IMR-90 (cell line): ENCODE results near the gene ACCSL. TPM values are rescaled to one million over a fixed set of nuclear protein-coding genes. Genes with fewer than 3 reads are reported as not detected.

Experiments
- ATAC-seq: fragments of 200-7000 bp; cut with Tn5 transposase; 2 replicates; pipeline ENCODE4 v1.9.1; 2020; ENCODE audit warnings: low read depth, mild to moderate bottlenecking, moderate library complexity
- BruUV-seq: library from RNA; stranded (reverse); fragments of 400-500 nt; replicated peaks from 2 replicates; lab custom pipeline; 2021; lab: Mats Ljungman, UMichigan
- CTCF ChIA-PET: fragments of 300-600 bp; formaldehyde crosslinking; extraction: SDS; loops from one replicate; lab custom pipeline; 2021; ENCODE audit warnings: antibody characterized with exemption; lab: Yijun Ruan, JAX
- POLR2A ChIA-PET: fragments of 300-600 bp; sonication (Branson Sonifier 250); formaldehyde crosslinking; loops from one replicate; lab custom pipeline; 2022; ENCODE audit warnings: antibody characterized with exemption; ENCODE audit not compliant: unreplicated experiment; lab: Charles Lee
- DNase-seq: peaks from one replicate; pipeline ENCODE4 v3.0.0; 2013
- H2AFZ ChIP-seq: replicated peaks from 2 replicates; pipeline ENCODE3; 2013; ENCODE audit warnings: low read length, mild to moderate bottlenecking; ENCODE audit not compliant: poor library complexity
- H2AK5ac ChIP-seq: 2 replicates; pipeline ENCODE4 v1.6.1; 2013; ENCODE audit warnings: low read depth, low read length, inconsistent platforms
- H2AK9ac ChIP-seq: replicated peaks from 2 replicates; pipeline ENCODE3; 2013; ENCODE audit warnings: mild to moderate bottlenecking, low read depth, low read length, moderate library complexity; ENCODE audit not compliant: poor library complexity
- H2BK120ac ChIP-seq: 2 replicates; pipeline ENCODE4 v1.6.1; 2013; ENCODE audit warnings: low read depth, low read length, inconsistent platforms
- H2BK15ac ChIP-seq: 3 replicates; pipeline ENCODE4 v1.6.1; 2013; ENCODE audit warnings: low read depth, low read length, inconsistent platforms
- H2BK20ac ChIP-seq: 2 replicates; pipeline ENCODE4 v1.6.1; 2013; ENCODE audit warnings: low read depth, mild to moderate bottlenecking, inconsistent platforms, low read length, moderate library complexity
- H2BK5ac ChIP-seq: 2 replicates; pipeline ENCODE4 v1.6.1; 2013; ENCODE audit warnings: mild to moderate bottlenecking, low read depth, low read length, inconsistent platforms; ENCODE audit not compliant: poor library complexity, severe bottlenecking
- H3K14ac ChIP-seq: replicated peaks from 2 replicates; pipeline ENCODE4 v1.6.1; 2013; ENCODE audit warnings: low read depth, low read length, inconsistent platforms
- H3K18ac ChIP-seq: 2 replicates; pipeline ENCODE4 v1.6.1; 2013; ENCODE audit warnings: low read depth, low read length, control low read depth
- H3K23ac ChIP-seq: 2 replicates; pipeline ENCODE4 v1.6.1; 2013; ENCODE audit warnings: low read depth, low read length, inconsistent platforms
- H3K27ac ChIP-seq: 2 replicates; pipeline ENCODE4 v1.5.1; 2013; ENCODE audit warnings: mild to moderate bottlenecking, control low read depth, low read length; ENCODE audit not compliant: insufficient read depth
- H3K27me3 ChIP-seq: 2 replicates; pipeline ENCODE4 v1.6.1; 2013; ENCODE audit warnings: low read length; ENCODE audit not compliant: control insufficient read depth, insufficient read depth
- H3K36me3 ChIP-seq: 2 replicates; pipeline ENCODE4 v1.6.1; 2013; ENCODE audit warnings: low read length, mixed read lengths; ENCODE audit not compliant: control insufficient read depth, insufficient read depth
- H3K4ac ChIP-seq: 2 replicates; pipeline ENCODE4 v1.6.1; 2013; ENCODE audit warnings: low read depth, low read length, inconsistent platforms
- H3K4me1 ChIP-seq: 2 replicates; pipeline ENCODE4 v1.6.1; 2013; ENCODE audit warnings: low read length, mixed read lengths; ENCODE audit not compliant: control insufficient read depth, insufficient read depth
- H3K4me2 ChIP-seq: 2 replicates; pipeline ENCODE4 v1.6.1; 2013; ENCODE audit warnings: low read depth, mild to moderate bottlenecking, control low read depth, low read length, moderate library complexity
- H3K4me3 ChIP-seq: 2 replicates; pipeline ENCODE4 v1.5.1; 2013; ENCODE audit warnings: low read depth, mild to moderate bottlenecking, control low read depth, low read length, moderate library complexity; ENCODE audit not compliant: insufficient read depth
- H3K56ac ChIP-seq: 2 replicates; pipeline ENCODE4 v1.6.1; 2013; ENCODE audit warnings: low read length, inconsistent platforms; ENCODE audit not compliant: insufficient read depth; ENCODE audit errors: extremely low read depth
- H3K79me1 ChIP-seq, 2 experiments: 2 replicates each; pipeline ENCODE4 v1.6.1; 2013; ENCODE audit warnings: low read length in 2 of 2, inconsistent platforms in 1 of 2, low read depth in 1 of 2
- H3K9ac ChIP-seq: 2 replicates; pipeline ENCODE4 v1.6.1; 2013; ENCODE audit warnings: low read depth, low read length, control low read depth
- H3K9me1 ChIP-seq: 2 replicates; pipeline ENCODE4 v1.6.1; 2013; ENCODE audit warnings: low read length, inconsistent platforms; ENCODE audit not compliant: insufficient read depth
- H3K9me3 ChIP-seq: 2 replicates; pipeline ENCODE4 v1.6.1; 2013; ENCODE audit warnings: low read length; ENCODE audit not compliant: control insufficient read depth, insufficient read depth
- H4K20me1 ChIP-seq: 2 replicates; pipeline ENCODE4 v1.6.1; 2013; ENCODE audit warnings: low read length, inconsistent platforms; ENCODE audit not compliant: insufficient read depth
- H4K5ac ChIP-seq: 2 replicates; pipeline ENCODE4 v1.6.1; 2013; ENCODE audit warnings: mild to moderate bottlenecking, low read depth, low read length, control low read depth
- H4K8ac ChIP-seq, 2 experiments: 2 replicates each; pipeline ENCODE4 v1.6.1; 2013; ENCODE audit warnings: low read depth in 2 of 2, low read length in 2 of 2, control low read depth in 1 of 2, inconsistent platforms in 1 of 2
- H4K91ac ChIP-seq: 2 replicates; pipeline ENCODE4 v1.6.1; 2013; ENCODE audit warnings: low read depth, low read length, inconsistent platforms; ENCODE audit not compliant: insufficient read depth
- BHLHE40 ChIP-seq: fragments of 150-350 bp; IDR thresholded peaks from 2 replicates; pipeline ENCODE4 v1.6.1; 2016; ENCODE audit warnings: mild to moderate bottlenecking, low read depth, low read length
- CEBPB ChIP-seq: IDR thresholded peaks from 2 replicates; pipeline ENCODE4 v1.6.1; 2012; ENCODE audit warnings: low read depth, low read length, improper control_type of control experiment
- CHD1 ChIP-seq: IDR thresholded peaks from 2 replicates; pipeline ENCODE4 v1.6.1; 2012; ENCODE audit warnings: low read depth, low read length, improper control_type of control experiment
- ELK1 ChIP-seq: fragments of 150-350 bp; IDR thresholded peaks from 2 replicates; pipeline ENCODE4 v1.6.1; 2016; ENCODE audit warnings: low read depth, mild to moderate bottlenecking, low read length, moderate library complexity, borderline replicate concordance
- MAFK ChIP-seq: IDR thresholded peaks from 2 replicates; pipeline ENCODE4 v1.6.1; 2012; ENCODE audit warnings: low read depth, low read length, improper control_type of control experiment
- MAZ ChIP-seq: IDR thresholded peaks from 2 replicates; pipeline ENCODE4 v1.6.1; 2012; ENCODE audit warnings: low read depth, mild to moderate bottlenecking, low read length, improper control_type of control experiment, moderate library complexity, borderline replicate concordance
- NFE2L2 ChIP-seq: fragments of 150-350 bp; IDR thresholded peaks from 2 replicates; pipeline ENCODE4 v1.6.1; 2016; ENCODE audit warnings: low read depth, mild to moderate bottlenecking, low read length
- RAD21 ChIP-seq: IDR thresholded peaks from 2 replicates; pipeline ENCODE4 v1.6.1; 2012; ENCODE audit warnings: low read length, improper control_type of control experiment
- SMC3 ChIP-seq: fragments of 150-350 bp; IDR thresholded peaks from 2 replicates; pipeline ENCODE4 v1.6.1; 2016; ENCODE audit warnings: low read depth, mild to moderate bottlenecking, antibody characterized with exemption, low read length, moderate library complexity
- USF2 ChIP-seq: fragments of 150-350 bp; IDR thresholded peaks from 2 replicates; pipeline ENCODE4 v1.6.1; 2017; ENCODE audit warnings: mild to moderate bottlenecking, antibody characterized with exemption, low read length, low read depth
- WGBS, 2 experiments: methylation state at CpG; one replicate each; pipeline versions ENCODE4 v1.1.5 to v1.1.7; 2013; ENCODE audit warnings: missing lambda C conversion rate in 2 of 2; ENCODE audit not compliant: insufficient read length in 1 of 2; ENCODE audit errors: extremely low coverage in 2 of 2; 5-methylcytosine and 5-hydroxymethylcytosine counted together
- dilution Hi-C: fragments of 300-500 bp; cut with HindIII; formaldehyde crosslinking; loops from one replicate; pipeline ENCODE4 v1.14.3; 2018; ENCODE audit warnings: low sequenced_read_pairs; ENCODE audit not compliant: unreplicated experiment
- in situ Hi-C: fragments of 300-500 bp; cut with MboI; formaldehyde crosslinking; loops from 3 replicates; pipeline ENCODE4 v1.14.3; 2019; ENCODE audit warnings: low sequenced_read_pairs, inconsistent platforms, mixed read lengths
- intact Hi-C: fragments of 100-400 bp; cut with micrococcal nuclease; formaldehyde crosslinking; loops from 2 replicates; pipeline ENCODE4 v1.10.0; 2022
- polyA plus RNA-seq, 3 experiments: library from polyadenylated mRNA; depleted of rRNA; stranded (reverse); fragments of >200 nt; gene quantifications; 2 replicates each; pipeline ENCODE4 v1.2.3, GENCODE V29; 2012; ENCODE audit warnings: low replicate concordance in 1 of 3
- total RNA-seq: library from RNA; depleted of rRNA; stranded (reverse); fragments of >200 nt; gene quantifications from 2 replicates; pipeline ENCODE4 v1.2.3, GENCODE V29; 2012
- TF ChIP-seq, protein P1 (sequence below): conservative IDR thresholded peaks from 2 replicates; pipeline ENCODE4 v1.5.1; 2012; ENCODE audit warnings: mild to moderate bottlenecking, low read depth, low read length, improper control_type of control experiment

Gene ACCSL
- total and polyA plus RNA-seq, 2 of the 4 experiments (the other 2 are of a cell fraction), result not detected

- no peak overlapping the region for H3K56ac ChIP-seq
- no peak overlapping the region for H4K91ac ChIP-seq
- H3K36me3 ChIP-seq, result no peaks in the 10 kb centered on the region
- 0 out of 2 replicates have a peak, but pooled peaks cover 3% of the 10 kb centered on the region for H3K4me1 ChIP-seq
- peak; percentile 52 for ATAC-seq
- dilution Hi-C loops (no loop called here), in situ Hi-C loops (no loop called here), intact Hi-C loops (no loop called here)
- H2BK20ac ChIP-seq, result no peak overlapping the region
- H3K4me3 ChIP-seq, result no peak overlapping the region
- no peak overlapping the region for H2AK5ac ChIP-seq
- no peak for TF ChIP-seq USF2
- TF ChIP-seq SMC3, result no peak
- no peak for TF ChIP-seq RAD21
- TF ChIP-seq CHD1, result no peak
- no peak for TF ChIP-seq ELK1
- TF ChIP-seq MAZ, result no peak
- TF ChIP-seq, protein P1, sequence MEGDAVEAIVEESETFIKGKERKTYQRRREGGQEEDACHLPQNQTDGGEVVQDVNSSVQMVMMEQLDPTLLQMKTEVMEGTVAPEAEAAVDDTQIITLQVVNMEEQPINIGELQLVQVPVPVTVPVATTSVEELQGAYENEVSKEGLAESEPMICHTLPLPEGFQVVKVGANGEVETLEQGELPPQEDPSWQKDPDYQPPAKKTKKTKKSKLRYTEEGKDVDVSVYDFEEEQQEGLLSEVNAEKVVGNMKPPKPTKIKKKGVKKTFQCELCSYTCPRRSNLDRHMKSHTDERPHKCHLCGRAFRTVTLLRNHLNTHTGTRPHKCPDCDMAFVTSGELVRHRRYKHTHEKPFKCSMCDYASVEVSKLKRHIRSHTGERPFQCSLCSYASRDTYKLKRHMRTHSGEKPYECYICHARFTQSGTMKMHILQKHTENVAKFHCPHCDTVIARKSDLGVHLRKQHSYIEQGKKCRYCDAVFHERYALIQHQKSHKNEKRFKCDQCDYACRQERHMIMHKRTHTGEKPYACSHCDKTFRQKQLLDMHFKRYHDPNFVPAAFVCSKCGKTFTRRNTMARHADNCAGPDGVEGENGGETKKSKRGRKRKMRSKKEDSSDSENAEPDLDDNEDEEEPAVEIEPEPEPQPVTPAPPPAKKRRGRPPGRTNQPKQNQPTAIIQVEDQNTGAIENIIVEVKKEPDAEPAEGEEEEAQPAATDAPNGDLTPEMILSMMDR, result no peak
- no peak for TF ChIP-seq MAFK
- no peak for TF ChIP-seq NFE2L2
- TF ChIP-seq CEBPB, result no peak
- TF ChIP-seq BHLHE40, result no peak
- no peak overlapping the region for H3K9ac ChIP-seq
- CTCF ChIA-PET, result no interaction called here
- H3K9me1 ChIP-seq, result no peaks in the 10 kb centered on the region
- no peak overlapping the region for H3K4ac ChIP-seq
- H3K23ac ChIP-seq, result no peak overlapping the region
- H3K27ac ChIP-seq, result no peak overlapping the region
- no peak overlapping the region for H2BK5ac ChIP-seq
- H3K79me1 ChIP-seq, result no peaks in the 10 kb centered on the region
- DNase-seq, result peak; percentile 48
- H3K4me2 ChIP-seq, result no peak overlapping the region
- H2BK120ac ChIP-seq, result no peak overlapping the region
- no peaks in the 10 kb centered on the region for H3K27me3 ChIP-seq
- WGBS, 2 experiments, result 64% methylated on average over 3 of the region's 4 CpGs; no CpG with 5 or more reads in 1 of the 2 experiments
- H2AFZ ChIP-seq, result no peak overlapping the region
- no peak overlapping the region for H3K14ac ChIP-seq
- H4K20me1 ChIP-seq, result no peaks in the 10 kb centered on the region
- POLR2A ChIA-PET, result no interaction called here
- no TSS peak for BruUV-seq
- no peak overlapping the region for H2AK9ac ChIP-seq
- H3K18ac ChIP-seq, result no peak overlapping the region
- no peak overlapping the region for H4K5ac ChIP-seq
- no peak overlapping the region for H4K8ac ChIP-seq
- no peaks in the 10 kb centered on the region for H3K9me3 ChIP-seq
- no peak overlapping the region for H2BK15ac ChIP-seq
Measured at GRCh38 chr11:44010789-44011251, 37.0 kb upstream of the ACCSL start.
